Stimulated activated CD4-positive, alpha-beta T cell treated with anti-CD3 and anti-CD28 coated beads, Interleukin-4, amount 100 ng/mL, for 48 hours (primary cell): Measurements from ENCODE around the gene PDE4B.

Experiments used
- DNase-seq, 2 donors: peaks; one replicate each; pipeline ENCODE4 v3.0.0-alpha.2; 2020; ENCODE audit warnings: low read depth in 2 of 2

The PDE4B gene

DNA sequence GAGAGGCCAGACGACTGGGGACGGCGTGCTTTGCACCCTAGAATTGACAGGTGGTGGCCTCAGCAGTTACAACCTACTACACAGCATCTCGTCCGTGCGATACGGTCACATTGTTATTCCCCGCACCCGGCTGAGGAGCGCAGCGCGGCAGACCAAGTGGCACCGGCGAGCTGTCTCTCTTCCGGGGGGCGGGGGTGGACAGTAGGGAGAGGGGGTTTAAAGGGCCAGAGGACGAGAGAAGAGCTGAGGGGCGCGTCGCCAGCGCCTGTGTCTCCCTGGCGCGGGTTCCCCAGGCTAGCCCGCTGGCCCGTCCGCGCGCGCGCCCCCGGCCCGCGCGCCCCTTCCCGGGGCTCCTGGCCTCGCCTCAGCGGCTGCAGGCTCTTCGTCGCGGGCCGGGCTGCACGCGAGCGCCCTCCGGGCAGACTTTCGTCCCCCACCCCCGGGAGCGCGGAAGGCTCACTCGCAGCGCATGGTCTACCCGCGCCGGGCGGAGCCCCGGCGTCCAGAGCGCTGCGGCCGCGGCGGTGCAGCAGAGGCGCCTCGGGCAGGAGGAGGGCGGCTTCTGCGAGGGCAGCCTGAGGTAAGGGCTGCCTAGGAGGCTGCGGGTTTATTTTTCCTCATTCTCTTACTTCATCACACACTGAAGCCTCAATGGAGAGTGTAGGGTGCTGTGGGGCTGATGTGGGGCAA is at the start of gene PDE4B:
TSS of gene PDE4B (plus strand) at position 227 of the 690 bp plus-strand sequence.
- no peak for DNase-seq

DNA sequence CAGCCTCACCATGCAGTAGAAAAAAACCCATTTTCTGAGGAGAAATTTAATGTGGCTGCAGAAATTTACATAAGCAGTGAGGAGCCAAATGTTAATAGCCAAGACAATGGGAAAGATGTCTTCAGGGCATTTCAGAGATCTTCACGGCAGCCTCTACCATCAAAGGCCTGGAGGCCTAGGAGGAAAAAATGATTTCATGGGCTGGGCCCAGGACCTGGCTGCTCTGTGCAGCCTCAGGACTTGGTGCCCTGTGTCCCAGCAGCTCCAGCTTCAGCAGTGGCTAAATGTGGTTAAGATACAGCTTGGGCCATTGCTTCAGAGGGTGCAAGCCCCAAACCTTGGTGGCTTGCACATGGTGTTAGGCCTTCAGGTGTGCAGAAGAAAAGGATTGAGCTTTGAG is 48.0 kb upstream of the PDE4B start:
- no peak for DNase-seq

DNA sequence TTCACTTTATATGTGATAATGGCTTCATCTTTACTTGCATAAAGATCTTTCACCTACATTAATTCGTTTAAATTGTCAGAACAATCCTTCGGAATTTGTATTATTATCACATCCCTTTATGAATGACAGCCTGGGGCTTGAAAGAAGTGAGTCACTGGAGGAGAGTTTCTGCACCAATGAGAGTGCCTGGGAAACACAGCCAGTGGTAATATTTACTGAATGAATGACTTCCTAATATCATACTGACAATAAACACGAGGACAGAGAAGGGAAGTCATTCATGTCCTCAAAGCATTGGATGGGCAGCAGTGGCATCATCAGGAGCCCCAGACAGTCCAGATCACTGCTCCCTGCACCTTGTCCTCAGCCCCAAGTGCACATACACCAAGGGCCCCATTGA is 40.7 kb upstream of the PDE4B start:
- no peak for DNase-seq

DNA sequence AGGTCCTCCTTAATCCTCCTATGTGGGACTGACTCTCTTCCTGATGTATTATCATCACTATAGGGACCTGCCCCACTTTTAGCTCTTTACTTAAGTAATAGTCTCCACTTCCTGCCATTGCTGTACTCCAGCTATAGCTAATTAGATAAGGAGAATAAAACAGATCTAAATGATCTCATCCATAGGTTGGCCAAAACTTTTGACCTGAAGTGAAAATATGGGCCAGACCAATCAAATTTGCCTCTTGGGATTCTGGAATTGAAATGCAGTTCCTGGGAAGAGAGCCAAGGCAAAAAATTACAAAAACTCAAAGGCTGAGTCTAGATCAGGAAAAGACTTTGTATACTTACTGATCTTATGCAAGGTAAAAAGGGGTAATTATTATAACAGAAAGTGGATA is 36.1 kb upstream of the PDE4B start:
- no peak for DNase-seq

DNA sequence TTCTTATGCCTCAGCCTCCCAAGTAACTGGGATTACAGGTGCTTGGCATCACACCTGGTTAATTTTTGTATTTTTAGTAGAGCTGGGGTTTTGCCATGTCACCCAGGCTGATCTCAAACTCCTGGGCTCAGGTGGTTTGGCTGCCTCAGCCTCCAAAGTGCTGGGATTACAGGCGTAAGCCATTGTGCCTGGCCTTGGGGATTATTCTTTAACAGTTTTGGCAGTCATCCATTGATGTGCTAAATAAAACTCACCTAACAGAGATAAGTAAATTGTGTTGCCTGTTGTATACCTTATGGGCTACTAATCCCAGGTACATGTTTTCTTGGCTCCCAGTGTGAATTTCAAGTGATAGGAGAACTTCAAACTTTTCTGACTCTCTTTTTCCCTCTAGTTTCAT is 35.2 kb upstream of the PDE4B start:
- DNase-seq, result no peak

DNA sequence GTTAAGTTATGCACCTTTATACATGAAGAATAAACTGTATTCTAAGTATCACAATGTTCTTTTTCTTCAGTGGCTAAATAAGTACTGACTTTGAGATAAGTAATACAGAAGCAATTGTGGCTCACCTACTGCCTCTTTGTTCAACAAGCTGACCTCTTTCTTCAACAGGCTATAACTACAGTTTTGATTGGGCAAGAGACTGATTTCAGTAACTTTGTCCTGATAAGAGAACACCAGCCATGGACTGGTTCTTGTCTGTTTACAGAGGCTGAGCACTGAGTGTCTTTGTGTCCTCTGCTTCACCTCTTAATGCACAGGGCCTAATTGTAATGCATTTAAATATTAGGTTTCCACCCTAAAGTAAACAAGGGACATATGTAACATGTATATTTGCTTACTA is 34.6 kb upstream of the PDE4B start:
- DNase-seq, result no peak

DNA sequence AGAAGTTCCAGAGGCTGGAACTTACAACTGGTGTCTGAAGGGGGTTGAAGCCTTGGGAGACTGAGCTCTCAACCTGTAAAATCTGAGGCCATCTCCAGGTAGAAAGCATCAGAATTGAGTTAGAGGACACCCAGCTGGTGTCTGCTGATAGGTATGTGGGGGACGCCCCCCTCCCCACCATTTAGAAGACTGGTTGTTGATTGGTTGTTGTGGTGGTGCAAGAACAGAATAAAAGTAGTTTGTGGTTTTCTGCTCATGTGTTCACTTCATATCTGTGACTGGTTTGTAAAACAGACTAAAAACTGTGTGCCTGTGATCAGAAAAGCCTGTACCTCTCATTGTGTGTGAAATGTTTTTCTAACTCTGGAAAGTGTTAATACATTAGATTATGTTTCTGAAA is 33.2 kb upstream of the PDE4B start:
- no peak for DNase-seq

DNA sequence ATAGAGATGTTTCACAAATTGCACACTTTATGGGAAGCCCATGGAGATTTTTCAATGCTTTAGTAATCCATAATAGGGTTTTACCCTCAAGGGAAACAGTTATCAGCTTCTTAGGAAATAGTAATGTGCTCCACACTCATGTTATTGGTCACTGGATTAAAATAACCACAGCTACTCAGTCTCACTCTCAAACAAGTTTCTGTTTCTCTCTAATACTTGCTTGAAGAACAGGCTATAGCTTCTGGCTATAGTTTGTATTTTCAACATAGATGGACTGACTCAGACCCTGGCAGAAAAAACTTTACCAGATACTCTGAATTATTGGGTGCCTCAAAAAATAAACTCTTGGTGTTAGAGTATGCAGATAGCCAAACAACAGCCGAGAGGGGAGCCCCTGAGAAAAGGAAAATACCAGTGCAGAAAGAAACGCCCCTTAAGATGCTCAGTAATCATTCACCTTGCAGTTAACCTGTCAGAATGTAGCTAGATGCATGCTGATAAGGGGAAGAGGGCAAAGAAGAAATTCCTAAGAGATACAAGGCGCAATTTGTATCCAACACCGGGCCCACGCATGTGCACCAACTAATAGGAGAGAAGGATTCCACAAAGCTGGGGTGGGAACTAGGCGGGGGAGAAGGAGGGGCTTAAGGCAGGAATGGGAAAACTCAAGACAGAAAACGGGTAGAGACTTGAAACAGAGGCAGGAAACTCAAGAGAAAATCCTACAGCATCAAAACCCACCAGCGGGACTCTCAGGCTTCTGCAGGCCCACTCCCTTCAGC is 30.4 kb upstream of the PDE4B start:
- no peak for DNase-seq

DNA sequence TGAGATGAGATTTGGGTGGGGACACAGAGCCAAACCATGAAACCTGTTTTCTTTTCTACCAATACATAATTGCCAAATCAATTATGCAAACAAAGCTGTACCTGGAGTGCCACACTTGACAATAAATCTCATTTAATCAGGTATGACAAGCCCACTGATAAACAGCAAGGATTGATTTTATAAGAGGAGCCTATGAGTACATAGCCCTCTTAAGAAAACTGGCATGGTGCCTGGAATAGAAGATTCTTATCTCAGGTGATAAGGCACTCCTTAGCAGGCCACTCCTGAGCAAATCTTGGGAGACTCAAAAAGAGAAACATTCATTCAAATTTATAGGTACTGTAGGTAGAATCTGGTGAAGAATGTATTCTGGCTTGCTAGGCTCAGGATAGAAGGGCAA is 28.6 kb upstream of the PDE4B start:
- DNase-seq, result no peak

DNA sequence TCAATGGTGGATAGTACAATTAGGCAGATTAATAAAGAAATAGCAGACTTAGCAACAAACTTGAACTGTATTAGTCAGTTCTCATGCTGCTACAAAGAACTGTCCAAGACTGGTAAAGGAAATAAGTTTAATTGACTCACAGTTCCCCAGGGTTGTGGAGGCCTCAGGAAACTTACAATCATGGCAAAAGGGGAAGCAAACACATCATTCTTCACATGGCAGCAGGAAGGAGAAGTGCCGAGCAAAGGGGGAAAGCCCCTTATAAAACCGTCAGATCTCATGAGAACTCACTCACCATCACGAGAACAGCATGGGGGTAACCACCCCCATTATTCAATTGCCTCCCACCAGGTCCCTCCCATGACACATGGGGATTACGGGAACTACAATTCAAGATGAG is 27.1 kb upstream of the PDE4B start:
- no peak for DNase-seq

DNA sequence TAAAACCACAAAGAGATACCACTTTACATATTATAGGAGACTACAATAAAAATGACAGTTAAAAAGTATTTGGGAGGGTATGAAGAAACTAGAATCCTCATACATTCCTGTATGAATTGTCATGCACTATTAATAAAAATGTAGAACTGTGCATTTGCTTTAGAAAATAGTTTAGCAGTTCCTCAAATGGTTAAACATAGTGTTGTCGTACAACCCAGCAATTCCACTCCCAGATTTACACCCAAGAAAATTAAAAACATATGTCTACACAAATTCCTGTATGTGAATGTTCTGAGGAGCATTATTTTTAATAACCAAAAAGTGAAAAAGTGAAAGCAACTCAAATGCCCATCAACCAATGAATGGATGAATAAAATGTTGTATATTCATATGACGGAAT is 23.1 kb upstream of the PDE4B start:
- no peak for DNase-seq

DNA sequence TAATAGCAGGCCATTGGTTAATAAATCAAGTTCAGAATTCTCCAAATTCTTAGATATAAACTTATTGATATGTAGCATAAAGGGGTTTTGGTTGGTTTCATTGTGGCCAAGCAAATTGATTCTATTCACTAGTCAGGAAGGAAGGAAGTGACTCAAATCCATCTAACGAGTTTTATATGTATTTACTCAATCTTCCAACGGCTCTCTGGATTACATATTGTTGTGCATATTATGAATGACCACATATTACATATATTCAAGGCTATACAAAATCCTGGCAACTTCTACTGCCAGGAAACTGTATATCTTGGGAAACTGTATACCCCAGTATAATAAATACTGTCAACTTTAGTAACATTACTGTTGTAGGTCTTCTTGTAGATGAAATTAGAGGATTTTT is 20.1 kb upstream of the PDE4B start:
- no peak for DNase-seq

DNA sequence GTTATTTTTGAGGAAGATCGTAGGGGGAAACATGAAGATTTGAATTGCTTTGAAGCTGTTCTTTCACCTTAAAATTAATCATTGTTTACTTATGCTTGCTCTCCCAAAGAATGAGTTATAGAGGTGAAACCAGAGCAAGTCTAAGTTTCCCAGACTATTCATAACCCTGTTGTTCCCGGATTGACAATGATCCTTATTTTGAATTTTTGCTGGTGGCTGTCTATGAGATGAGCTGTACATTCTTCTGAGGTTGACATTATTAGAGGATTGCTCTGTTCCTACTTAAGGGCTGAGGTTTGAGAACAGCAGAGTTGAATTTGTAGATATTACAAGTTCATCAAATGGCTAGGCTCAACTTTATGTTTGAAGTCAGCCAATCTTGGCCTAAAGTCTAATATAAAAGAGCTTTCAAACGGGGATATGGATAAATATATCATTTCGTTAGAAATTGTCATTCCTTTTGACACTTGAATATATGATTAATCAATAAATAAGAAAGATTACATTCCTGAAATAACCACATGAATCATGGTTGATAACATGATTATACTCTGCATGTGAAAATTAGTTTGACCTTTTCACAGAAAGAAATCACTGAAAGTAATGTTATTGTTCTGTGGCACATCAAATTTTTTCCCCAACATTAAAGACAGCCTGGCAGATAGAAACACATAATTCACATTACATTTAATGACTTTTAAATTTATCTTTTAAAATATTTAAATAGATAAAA is 19.1 kb upstream of the PDE4B start:
- no peak for DNase-seq

DNA sequence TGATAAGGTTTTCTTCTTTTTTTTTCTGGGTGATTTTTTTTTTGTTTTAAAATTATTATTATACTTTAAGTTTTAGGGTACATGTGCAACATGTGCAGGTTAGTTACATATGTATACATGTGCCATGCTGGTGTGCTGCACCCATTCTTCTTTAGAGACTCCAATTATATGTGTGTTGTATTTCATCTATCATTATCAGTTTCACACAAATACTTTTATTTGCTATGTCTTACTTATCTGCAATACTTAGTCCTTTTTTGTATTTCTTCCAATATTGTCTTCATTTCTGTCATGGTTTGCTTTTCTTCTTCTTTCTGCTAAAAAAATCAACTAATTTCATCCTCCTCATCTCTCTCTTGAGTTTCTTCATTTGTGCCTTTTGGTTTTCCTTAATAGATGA is 3.9 kb upstream of the PDE4B start:
- DNase-seq, result no peak

DNA sequence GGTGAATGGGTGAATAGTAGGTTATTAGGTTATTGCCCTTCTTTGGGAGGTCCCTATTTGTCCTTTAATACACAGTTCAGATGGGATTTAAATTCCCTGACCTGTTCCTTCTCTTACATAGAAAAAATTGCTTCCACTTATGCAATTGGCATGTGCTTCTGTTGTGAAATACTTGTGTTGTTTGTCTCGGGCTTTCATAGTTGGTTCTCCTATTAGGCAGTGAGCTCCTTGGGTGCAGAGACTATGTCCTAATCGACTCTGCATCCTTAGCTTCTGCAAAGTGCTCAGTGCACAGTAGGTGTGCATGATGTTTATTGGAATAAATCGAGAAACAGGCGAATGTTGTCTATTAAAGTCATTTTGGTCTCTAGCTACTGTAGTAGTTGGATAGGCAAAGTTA is 1.3 kb upstream of the PDE4B start:
- no peak for DNase-seq

DNA sequence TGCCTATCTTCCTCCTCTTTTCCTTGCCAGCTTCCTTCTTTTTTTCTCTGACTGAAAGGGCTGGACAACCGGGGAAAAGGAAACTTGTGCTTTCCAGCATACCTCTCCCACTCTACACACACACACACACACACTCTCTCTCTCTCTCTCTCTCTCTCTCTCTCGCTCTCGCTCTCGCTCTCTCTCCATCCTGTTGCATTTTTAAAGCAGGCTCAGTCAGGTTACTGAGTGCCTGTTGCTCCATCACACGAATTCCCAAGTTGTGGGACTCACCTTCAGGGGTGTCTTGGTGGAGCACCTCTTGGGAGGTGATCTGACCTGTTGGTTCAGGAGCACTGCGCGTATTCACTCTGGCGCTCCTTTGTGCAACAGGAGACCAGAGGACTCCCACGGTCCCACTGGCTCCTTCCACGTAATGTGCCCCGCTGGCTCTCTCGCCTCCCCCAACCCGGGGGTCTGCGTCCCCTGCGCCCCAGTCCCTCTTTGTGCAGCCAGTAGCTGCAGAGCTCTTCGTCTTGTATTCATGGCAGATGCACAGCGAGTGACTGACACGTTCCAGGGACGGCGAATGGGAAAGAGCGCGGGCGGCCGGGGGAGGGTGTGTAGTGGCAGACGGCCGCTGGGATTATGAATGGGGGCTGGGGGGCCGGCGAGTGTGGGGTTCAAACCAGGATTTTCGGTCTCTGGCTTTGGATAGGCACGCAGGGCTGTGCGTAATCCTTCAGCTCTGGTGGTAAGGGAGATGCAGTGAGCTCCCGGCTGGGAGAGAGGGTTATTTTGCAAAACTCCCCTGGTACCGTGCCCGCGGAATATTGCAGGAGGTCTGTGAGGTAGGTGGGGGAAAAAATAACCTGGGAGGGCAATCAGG is 660 bp upstream of the PDE4B start:
- DNase-seq, result no peak

DNA sequence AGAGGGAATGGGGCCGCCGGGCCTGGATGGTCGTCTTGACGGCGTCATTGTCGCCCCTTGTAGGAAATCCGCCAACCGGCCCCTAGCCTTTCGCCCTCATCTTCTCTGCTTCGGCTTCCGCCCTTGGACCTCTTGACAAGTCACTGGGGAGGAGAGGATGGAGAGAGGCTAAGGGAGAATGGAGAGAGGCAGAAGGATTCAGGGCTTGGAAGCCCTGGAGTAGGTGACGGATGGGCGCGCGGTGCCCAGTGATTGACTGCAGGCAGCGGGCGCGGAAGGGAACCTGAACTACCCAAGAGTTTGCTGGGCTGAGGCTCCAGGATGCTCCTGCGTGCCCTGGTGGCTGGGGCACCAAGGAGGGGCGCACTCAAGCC is 651 bp downstream of the PDE4B start:
- DNase-seq, result no peak

DNA sequence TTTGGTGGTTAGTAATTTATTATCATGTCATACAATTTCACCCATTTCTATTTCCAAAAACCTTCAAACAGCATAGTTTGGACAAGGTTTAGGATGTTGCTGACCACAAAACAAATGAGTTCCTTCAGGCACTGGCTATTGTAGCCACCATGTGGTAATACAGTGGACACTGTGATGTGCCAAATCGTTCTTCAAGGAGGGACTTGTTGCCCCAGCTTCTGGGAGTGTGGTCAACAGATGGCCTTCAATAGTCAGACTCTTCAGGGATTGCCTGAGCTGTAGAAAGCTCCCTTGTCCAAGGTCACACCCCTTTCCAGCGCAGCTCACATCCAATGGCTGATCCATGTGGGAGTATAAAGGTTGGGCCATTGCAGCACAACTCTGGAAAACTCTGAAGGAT is 2.6 kb downstream of the PDE4B start:
- no peak for DNase-seq

DNA sequence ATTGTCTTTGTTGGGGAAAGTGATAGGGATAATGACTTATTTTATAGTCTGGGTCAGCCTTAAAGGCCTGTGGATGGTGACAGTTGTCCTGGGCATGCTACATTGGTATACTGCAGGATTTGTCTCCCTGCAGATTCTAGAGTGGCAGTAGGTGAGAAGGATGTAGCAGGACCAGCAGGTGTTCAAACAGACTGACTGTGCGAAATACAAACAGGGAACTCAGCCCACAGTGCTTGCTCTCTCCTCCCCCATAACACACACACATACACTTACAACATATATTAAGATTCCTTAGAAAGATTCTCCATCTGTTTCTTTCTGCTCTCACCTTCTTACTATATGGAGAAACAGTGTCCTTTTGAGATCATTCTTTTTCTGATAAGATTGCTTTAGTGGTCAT is 6.9 kb downstream of the PDE4B start:
- DNase-seq, result no peak

DNA sequence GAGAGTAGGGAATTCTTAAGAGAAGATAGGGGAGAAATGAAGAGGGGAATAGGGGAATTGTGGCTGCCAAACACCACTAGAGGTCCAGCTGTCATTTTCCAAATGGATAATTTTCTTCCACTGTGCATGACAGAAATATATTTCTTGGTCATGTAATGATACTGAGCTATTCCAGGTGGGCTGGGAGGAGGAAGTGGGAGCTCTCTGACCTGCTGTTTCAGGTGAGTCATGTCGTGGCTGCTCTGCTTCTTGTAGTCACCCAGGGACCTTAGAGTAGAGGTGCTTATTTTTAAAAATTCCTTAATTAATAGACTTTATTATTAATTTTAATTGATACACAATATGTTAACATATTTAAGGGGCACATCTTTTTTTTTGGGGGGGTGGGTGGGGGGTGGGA is 11.9 kb downstream of the PDE4B start:
- no peak for DNase-seq

DNA sequence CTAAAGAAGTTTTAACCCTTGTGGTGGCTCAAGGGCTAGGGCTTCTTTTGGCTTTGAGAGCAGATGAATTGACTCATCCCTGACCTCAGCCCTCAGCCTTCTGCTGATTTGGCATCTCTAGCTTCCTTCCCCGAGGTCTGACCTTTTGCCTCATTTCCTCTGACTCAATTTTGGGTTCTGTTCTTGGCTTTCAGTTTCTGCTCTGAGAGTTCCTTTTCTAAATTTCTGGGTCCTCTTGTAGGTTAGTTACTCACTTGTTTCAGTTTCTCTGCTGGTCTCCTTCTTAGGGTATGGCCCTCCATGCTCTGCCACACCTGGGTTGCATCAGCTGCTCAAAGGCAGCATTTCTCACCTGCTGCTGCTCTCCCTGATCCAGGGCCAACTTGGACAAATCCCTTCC is 19.4 kb downstream of the PDE4B start:
- peak; percentile 25 to 62 for DNase-seq

DNA sequence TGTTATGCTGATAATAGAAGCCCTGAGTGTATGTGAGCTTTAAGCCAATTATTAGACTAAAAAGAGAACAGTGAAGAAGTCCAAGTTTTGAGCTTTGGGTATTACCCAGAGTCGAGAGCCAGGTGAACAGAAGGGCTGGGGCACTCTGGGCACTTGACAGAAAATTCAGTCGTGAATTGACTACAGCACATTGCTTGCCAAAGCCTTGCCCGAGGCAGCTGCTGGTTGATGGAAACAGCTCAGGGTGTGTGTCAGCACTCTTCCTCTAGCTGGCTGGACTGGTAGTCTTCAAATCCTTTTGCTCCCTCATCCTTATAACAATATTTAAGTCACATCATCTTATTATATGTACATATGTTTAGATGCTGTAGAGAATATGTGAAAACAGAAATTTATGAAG is 21.3 kb downstream of the PDE4B start:
- no peak for DNase-seq
